ENCODE data around the gene CYFIP1. TPM values are rescaled to one million over a fixed set of nuclear protein-coding genes. Genes with fewer than 3 reads are reported as not detected.
A peak's percentile ranks its signal among the peaks of the same experiment; 100 is the strongest.

Gene CYFIP1
- total and polyA plus RNA-seq, 5 donors from 2014 or later = 1.1 to 7.6 (median 2.0) TPM

DNA sequence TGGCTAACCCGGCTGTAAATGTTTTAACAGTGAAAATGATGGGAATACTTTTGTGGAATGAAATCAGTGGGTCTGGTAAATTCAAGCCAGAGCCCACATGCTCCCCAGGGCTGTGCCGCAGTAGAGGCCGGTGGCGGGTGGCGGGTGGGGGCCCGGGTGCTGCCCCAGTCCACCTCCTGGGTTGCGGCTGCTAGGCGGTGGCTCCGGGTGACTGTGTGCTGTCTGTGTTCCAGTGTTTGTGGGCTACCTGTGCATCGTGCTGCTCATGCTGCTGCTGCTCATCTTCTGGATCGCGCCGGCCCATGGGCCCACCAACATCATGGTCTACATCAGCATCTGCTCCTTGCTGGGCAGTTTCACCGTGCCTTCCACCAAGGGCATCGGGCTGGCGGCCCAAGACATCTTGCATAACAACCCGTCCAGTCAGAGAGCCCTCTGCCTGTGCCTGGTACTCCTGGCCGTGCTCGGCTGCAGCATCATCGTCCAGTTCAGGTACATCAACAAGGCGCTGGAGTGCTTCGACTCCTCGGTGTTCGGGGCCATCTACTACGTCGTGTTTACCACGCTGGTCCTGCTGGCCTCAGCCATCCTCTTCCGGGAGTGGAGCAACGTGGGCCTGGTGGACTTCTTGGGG, 156.6 kb downstream of the CYFIP1 start:
- Mint-ChIP-seq H3K4me3 (no peak overlapping the region), H3K9me3 (peaks cover 0 to 3% (median 0%) of the 10 kb centered on the region in 7 donors), H3K4me1 (peaks cover 0 to 5% (median 0%) of the 10 kb centered on the region in 4 donors), H3K27me3 (no peaks in the 10 kb centered on the region), H3K36me3 (peaks cover 48% of the 10 kb centered on the region), H3K27ac (peak overlapping the region in 1 of 3 donors; percentile 18)
- H3K4me1 ChIP-seq (ENCODE audit: control insufficient read depth, insufficient read depth, low read length, poor library complexity, severe bottlenecking) = no peaks in the 10 kb centered on the region
- no peak overlapping the region for H3K4me3 ChIP-seq (ENCODE audit: low read depth, low read length)
- peaks cover 63% of the 10 kb centered on the region for H3K36me3 ChIP-seq (ENCODE audit: control insufficient read depth, insufficient read depth, low read length)
- no peaks in the 10 kb centered on the region for H3K9me3 ChIP-seq (ENCODE audit: control insufficient read depth in 2 of 2, low read length in 2 of 2)
- DNase-seq (no peak), ATAC-seq (ENCODE audit: low read depth in 2 of 2) (no peak)
- no peak overlapping the region for H3K27ac ChIP-seq (ENCODE audit: insufficient read depth, low read length, poor library complexity, severe bottlenecking)
- no peaks in the 10 kb centered on the region for H3K27me3 ChIP-seq (ENCODE audit: control insufficient read depth, insufficient read depth, low read length)

DNA sequence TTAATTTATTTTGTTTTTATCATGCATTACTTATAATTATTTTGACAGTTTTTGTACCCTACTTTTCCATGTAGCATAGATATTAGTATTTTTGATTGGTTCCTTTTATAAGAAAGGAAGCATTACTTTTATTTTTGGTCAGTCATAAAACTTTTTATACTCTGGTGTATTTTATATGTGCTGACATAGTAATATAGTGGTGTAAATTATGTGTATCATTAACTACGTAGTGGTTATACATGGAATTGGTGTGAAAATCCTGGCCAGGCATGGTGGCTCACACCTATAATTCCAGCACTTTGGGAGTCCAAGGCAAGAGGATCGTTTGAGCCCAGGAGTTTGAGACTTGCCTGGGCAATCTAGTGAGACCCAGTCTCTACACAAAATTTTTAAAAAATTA, 160.5 kb downstream of the CYFIP1 start:
- Histone ChIP-seq H3K36me3 (ENCODE audit: control insufficient read depth, insufficient read depth, low read length) (peaks cover 34% of the 10 kb centered on the region), H3K4me1 (ENCODE audit: control insufficient read depth, insufficient read depth, low read length, poor library complexity, severe bottlenecking) (no peaks in the 10 kb centered on the region), H3K4me3 (ENCODE audit: low read depth, low read length) (no peak overlapping the region), H3K27ac (ENCODE audit: insufficient read depth, low read length, poor library complexity, severe bottlenecking) (no peak overlapping the region), H3K9me3 (ENCODE audit: control insufficient read depth in 2 of 2, low read length in 2 of 2) (no peaks in the 10 kb centered on the region), H3K27me3 (ENCODE audit: control insufficient read depth, insufficient read depth, low read length) (no peaks in the 10 kb centered on the region)
- no peak overlapping the region for H3K4me3 Mint-ChIP-seq
- H3K9me3 Mint-ChIP-seq = no peaks in the 10 kb centered on the region
- ATAC-seq (ENCODE audit: low read depth in 2 of 2) (no peak), DNase-seq (no peak)
- peaks cover 0 to 2% (median 0%) of the 10 kb centered on the region in 4 donors for H3K4me1 Mint-ChIP-seq
- H3K36me3 Mint-ChIP-seq = peaks cover 36% of the 10 kb centered on the region
- H3K27ac Mint-ChIP-seq = peak overlapping the region in 1 of 3 donors; percentile 26
- no peaks in the 10 kb centered on the region for H3K27me3 Mint-ChIP-seq

Other genes with a start within 250 kb of the CYFIP1 start
- gene NIPA1, start 193.7 kb downstream of the CYFIP1 start, total RNA-seq = 18.0 TPM
- gene NIPA1, start 193.7 kb downstream of the CYFIP1 start, polyA plus RNA-seq = 1 to 10 TPM; 3.5 to 8.3 (median 6.0) TPM
- gene NIPA2, start 141.7 kb downstream of the CYFIP1 start, total RNA-seq = 39.6 TPM
- 10 to 100 TPM; 56.0 to 66.4 (median 58.3) TPM for gene NIPA2, start 141.7 kb downstream of the CYFIP1 start, polyA plus RNA-seq
- gene TUBGCP5, start 59.2 kb upstream of the CYFIP1 start, total RNA-seq = 20.2 TPM
- 1 to 10 TPM; 5.0 to 9.3 (median 7.1) TPM for gene TUBGCP5, start 59.2 kb upstream of the CYFIP1 start, polyA plus RNA-seq
- gene GOLGA6L1, start 156.5 kb upstream of the CYFIP1 start, total RNA-seq = not detected
- not detected for gene GOLGA6L1, start 156.5 kb upstream of the CYFIP1 start, polyA plus RNA-seq